H9 (cell line): Measurements from ENCODE around the gene ATG7. TPM values are rescaled to one million over a fixed set of nuclear protein-coding genes. Genes with fewer than 3 reads are reported as not detected.

Experiments
- DNase-seq: peaks from one replicate; pipeline ENCODE4 v3.0.0-alpha.2; 2017
- H2AFZ ChIP-seq: one replicate; pipeline ENCODE4 v1.6.1; 2013; ENCODE audit warnings: mild to moderate bottlenecking, low read length, control low read depth, moderate library complexity
- H2AK5ac ChIP-seq: 2 replicates; pipeline ENCODE4 v1.6.1; 2013; ENCODE audit warnings: low read length, control low read depth, mixed read lengths; ENCODE audit not compliant: insufficient read length
- H2BK120ac ChIP-seq: one replicate; pipeline ENCODE4 v1.6.1; 2013; ENCODE audit warnings: low read depth, mild to moderate bottlenecking, low read length, control low read depth, inconsistent platforms; ENCODE audit not compliant: poor library complexity, severe bottlenecking
- H2BK12ac ChIP-seq: 2 replicates; pipeline ENCODE4 v1.6.1; 2013; ENCODE audit warnings: low read length, control low read depth, mixed read lengths, low read depth; ENCODE audit not compliant: insufficient read length
- H2BK15ac ChIP-seq: 2 replicates; pipeline ENCODE4 v1.6.1; 2013; ENCODE audit warnings: low read depth, low read length, control low read depth
- H2BK20ac ChIP-seq: one replicate; pipeline ENCODE4 v1.6.1; 2013; ENCODE audit warnings: low read depth, mild to moderate bottlenecking, low read length, control low read depth, inconsistent platforms; ENCODE audit not compliant: poor library complexity, severe bottlenecking
- H2BK5ac ChIP-seq: 2 replicates; pipeline ENCODE4 v1.6.1; 2013; ENCODE audit warnings: low read length, control low read depth, mixed read lengths; ENCODE audit not compliant: insufficient read length
- H3K14ac ChIP-seq: 2 replicates; pipeline ENCODE4 v1.6.1; 2013; ENCODE audit warnings: low read length, control low read depth; ENCODE audit not compliant: insufficient read depth
- H3K18ac ChIP-seq: 2 replicates; pipeline ENCODE4 v1.6.1; 2013; ENCODE audit warnings: low read depth, mild to moderate bottlenecking, mixed read lengths, low read length, control low read depth; ENCODE audit not compliant: insufficient read length
- H3K23ac ChIP-seq: 2 replicates; pipeline ENCODE4 v1.6.1; 2013; ENCODE audit warnings: low read length, control low read depth, mixed read lengths, low read depth; ENCODE audit not compliant: insufficient read length
- H3K23me2 ChIP-seq: 2 replicates; pipeline ENCODE4 v1.6.1; 2013; ENCODE audit warnings: low read depth, mild to moderate bottlenecking, mixed read lengths, low read length, control low read depth; ENCODE audit not compliant: insufficient read length, poor library complexity, severe bottlenecking
- H3K27ac ChIP-seq: 2 replicates; pipeline ENCODE4 v1.5.1; 2013; ENCODE audit warnings: low read length, control low read depth, mixed read lengths, low read depth; ENCODE audit not compliant: insufficient read length
- H3K27me3 ChIP-seq: 2 replicates; pipeline ENCODE4 v1.6.1; 2013; ENCODE audit warnings: low read length, control low read depth, inconsistent platforms; ENCODE audit not compliant: insufficient read depth
- H3K4ac ChIP-seq: 2 replicates; pipeline ENCODE4 v1.6.1; 2013; ENCODE audit warnings: low read depth, mild to moderate bottlenecking, control low read depth, inconsistent platforms, low read length, moderate library complexity
- H3K4me1 ChIP-seq: 2 replicates; pipeline ENCODE4 v1.6.1; 2013; ENCODE audit warnings: low read length, control low read depth, inconsistent platforms; ENCODE audit not compliant: insufficient read depth
- H3K4me2 ChIP-seq: 2 replicates; pipeline ENCODE4 v1.6.1; 2013; ENCODE audit warnings: low read length, control low read depth, mixed read lengths; ENCODE audit not compliant: insufficient read length, insufficient read depth
- H3K56ac ChIP-seq: 2 replicates; pipeline ENCODE4 v1.6.1; 2013; ENCODE audit warnings: low read depth, mild to moderate bottlenecking, mixed read lengths, low read length, control low read depth; ENCODE audit not compliant: insufficient read length
- H3K79me1 ChIP-seq: 2 replicates; pipeline ENCODE4 v1.6.1; 2013; ENCODE audit warnings: low read depth, mild to moderate bottlenecking, moderate library complexity, low read length, control low read depth, inconsistent platforms; ENCODE audit not compliant: insufficient read depth, poor library complexity, severe bottlenecking
- H3K79me2 ChIP-seq: 2 replicates; pipeline ENCODE4 v1.6.1; 2013; ENCODE audit warnings: low read length, control low read depth, inconsistent platforms; ENCODE audit not compliant: insufficient read depth
- H3K9ac ChIP-seq: 2 replicates; pipeline ENCODE4 v1.6.1; 2013; ENCODE audit warnings: low read length, control low read depth, mixed read lengths; ENCODE audit not compliant: insufficient read length; ENCODE audit errors: extremely low read depth
- H3K9me3 ChIP-seq: one replicate; pipeline ENCODE4 v1.6.1; 2013; ENCODE audit warnings: low read depth, low read length, inconsistent platforms; ENCODE audit not compliant: control insufficient read depth
- H3T11ph ChIP-seq: one replicate; pipeline ENCODE4 v1.6.1; 2013; ENCODE audit warnings: mild to moderate bottlenecking, low read length, control low read depth, inconsistent platforms
- H4K20me1 ChIP-seq: one replicate; pipeline ENCODE4 v1.6.1; 2013; ENCODE audit not compliant: control insufficient read depth, insufficient read length, insufficient read depth
- H4K5ac ChIP-seq: 2 replicates; pipeline ENCODE4 v1.6.1; 2013; ENCODE audit warnings: low read depth, mild to moderate bottlenecking, mixed read lengths, low read length, control low read depth; ENCODE audit not compliant: insufficient read length
- H4K8ac ChIP-seq: replicated peaks from 2 replicates; pipeline ENCODE4 v1.6.1; 2013; ENCODE audit warnings: low read length, control low read depth, mixed read lengths, low read depth; ENCODE audit not compliant: insufficient read length
- H4K91ac ChIP-seq: 2 replicates; pipeline ENCODE4 v1.6.1; 2013; ENCODE audit warnings: low read depth, mild to moderate bottlenecking, moderate library complexity, mixed read lengths, low read length, control low read depth; ENCODE audit not compliant: insufficient read length
- H3K27ac Mint-ChIP-seq, 3 experiments: 2 replicates in 2 of 3; 3 replicates in 1 of 3; pipeline ENCODE4 v1.8.0; 2020 to 2021; ENCODE audit warnings: mixed read lengths in 3 of 3, mild to moderate bottlenecking in 1 of 3, moderate library complexity in 1 of 3
- H3K27me3 Mint-ChIP-seq: 2 replicates; pipeline ENCODE4 v1.8.0; 2021; ENCODE audit warnings: low read depth, mild to moderate bottlenecking, moderate library complexity, mixed read lengths
- H3K36me3 Mint-ChIP-seq, 3 experiments: 2 replicates in 2 of 3; 3 replicates in 1 of 3; pipeline ENCODE4 v1.8.0; 2020 to 2021; ENCODE audit warnings: low read depth in 3 of 3, mixed read lengths in 3 of 3; ENCODE audit not compliant: insufficient read depth in 1 of 3
- H3K4me1 Mint-ChIP-seq, 2 experiments: 2 replicates each; pipeline ENCODE4 v1.8.0; 2020; ENCODE audit warnings: mixed read lengths in 2 of 2
- H3K4me3 Mint-ChIP-seq, 2 experiments: 2 replicates in 1 of 2; 3 replicates in 1 of 2; pipeline ENCODE4 v1.8.0; 2020 to 2021; ENCODE audit warnings: mild to moderate bottlenecking in 2 of 2, mixed read lengths in 2 of 2, moderate library complexity in 1 of 2
- H3K9me3 Mint-ChIP-seq, 2 experiments: 2 replicates in 1 of 2; 3 replicates in 1 of 2; pipeline ENCODE4 v1.8.0; 2020; ENCODE audit warnings: mild to moderate bottlenecking in 2 of 2, mixed read lengths in 2 of 2, moderate library complexity in 1 of 2
- CTCF ChIP-seq: fragments of 200-600 bp; sonication (generic); conservative IDR thresholded peaks from 3 replicates; pipeline ENCODE4 v1.8.0; 2021; ENCODE audit warnings: antibody characterized with exemption, mild to moderate bottlenecking
- WGBS: extraction: QIAGEN DNeasy Blood & Tissue Kit; methylation state at CpG from one replicate; pipeline ENCODE4 v1.1.7; 2013; ENCODE audit warnings: missing lambda C conversion rate, low lambda C conversion rate, mixed read lengths; ENCODE audit not compliant: insufficient read length; ENCODE audit errors: extremely low coverage; 5-methylcytosine and 5-hydroxymethylcytosine counted together
- total RNA-seq: library from RNA; stranded (reverse); gene quantifications from 2 replicates; pipeline ENCODE4 v1.2.1, GENCODE V29; 2021

The ATG7 gene
- total RNA-seq, 1 experiment from 2014 or later: 17.9 TPM

GRCh38 chr3:11477407-11477911, 205.3 kb downstream of the ATG7 start:
- Histone ChIP-seq H3K4ac (no peak overlapping the region), H2BK12ac (no peak overlapping the region), H3K4me1 (peaks cover 6% of the 10 kb centered on the region; the same call in 1 of the 2 replicates), H3K23ac (no peak overlapping the region), H3K23me2 (no peaks in the 10 kb centered on the region), H2AK5ac (no peak overlapping the region), H4K91ac (no peak overlapping the region), H3K27me3 (no peaks in the 10 kb centered on the region), H4K8ac (no peak overlapping the region), H3K27ac (peak overlapping the region; percentile 26), H3K9me3 (no peaks in the 10 kb centered on the region), H2BK15ac (no peak overlapping the region), H4K20me1 (no peaks in the 10 kb centered on the region), H3K9ac (no peak overlapping the region), H3K79me2 (no peaks in the 10 kb centered on the region), H3K4me2 (no peak overlapping the region), H2BK5ac (no peak overlapping the region), H3K14ac (no peak overlapping the region), H3K79me1 (no peaks in the 10 kb centered on the region), H3K56ac (no peak overlapping the region), H2BK20ac (no peak overlapping the region), H3T11ph (no peak overlapping the region), H2BK120ac (no peak overlapping the region), H4K5ac (no peak overlapping the region), H2AFZ (no peak overlapping the region), H3K18ac (no peak overlapping the region)
- WGBS: no CpG with 5 or more reads among the region's 3 CpGs
- Mint-ChIP-seq H3K27me3 (no peaks in the 10 kb centered on the region), H3K9me3 (no peaks in the 10 kb centered on the region), H3K4me1 (peaks cover 31 to 42% of the 10 kb centered on the region in 2 experiments), H3K36me3 (no peaks in the 10 kb centered on the region; a peak in 1 of 7 replicates), H3K27ac (peak overlapping the region; percentile 33 to 62 (median 41); a peak in 5 of 7 replicates), H3K4me3 (no peak overlapping the region)
- DNase-seq: no peak
- no peak for TF ChIP-seq CTCF
